Activated CD4-positive, alpha-beta T cell treated with anti-CD3 and anti-CD28 coated beads, Interleukin-2, amount 50 U/mL, for 16 hours (primary cell): ENCODE data around the gene SBF1.

Experiments
- DNase-seq: peaks from one replicate; pipeline ENCODE4 v3.0.0-alpha.2; 2020

Gene SBF1

DNA sequence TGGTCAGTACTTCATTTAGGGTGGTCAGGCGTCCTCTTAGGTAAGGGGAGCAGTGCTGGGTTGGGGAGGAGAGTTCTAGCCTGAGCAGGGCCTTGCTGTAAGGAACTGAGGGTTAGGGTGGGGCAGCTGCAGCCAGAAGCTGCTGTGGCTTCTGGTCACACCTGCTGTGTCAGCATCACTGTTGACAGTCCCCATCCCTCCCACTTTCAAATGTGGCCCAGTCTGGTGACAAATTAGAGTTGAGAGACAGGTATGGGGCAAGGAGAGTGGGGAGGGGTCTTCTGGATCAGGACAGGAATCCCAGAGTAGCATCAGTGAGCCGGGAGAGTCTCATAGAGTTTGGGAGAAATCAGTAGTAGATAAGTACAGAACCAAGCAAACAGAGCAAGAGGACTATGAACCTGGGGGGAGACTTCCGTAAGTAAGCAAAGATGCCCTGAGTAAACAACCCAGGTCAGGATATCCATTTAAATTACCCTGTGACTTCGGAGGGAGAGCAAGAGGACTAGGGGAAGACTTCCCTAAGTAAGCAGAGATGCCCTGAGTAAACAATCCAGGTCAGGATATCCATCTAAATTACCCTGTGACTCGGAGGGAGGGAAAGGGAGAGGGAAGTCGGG is 78.0 kb downstream of the SBF1 start:
- DNase-seq = no peak
